HG02642 (cell line): ENCODE results near the gene ZNF485.
A peak's percentile ranks its signal among the peaks of the same experiment; 100 is the strongest.
"Not testable (repeated sequence)": the region's sequence is repeated elsewhere in the genome, so short reads cannot be mapped to it uniquely, and the experiment has no call there.

ENCODE experiments used
- ATAC-seq: cut with Tn5 transposase; IDR thresholded peaks from one replicate; pipeline ENCODE4 v1.9.1; 2021; ENCODE audit warnings: mild to moderate bottlenecking; ENCODE audit not compliant: unreplicated experiment, poor library complexity

The ZNF485 gene

GRCh38 chr10:43599333-43599732, 6.9 kb upstream of the ZNF485 start:
- no peak for ATAC-seq

GRCh38 chr10:43601576-43601975, 4.7 kb upstream of the ZNF485 start:
- ATAC-seq, result not testable (repeated sequence)

GRCh38 chr10:43605850-43606322, 352 bp upstream of the ZNF485 start:
- peak; percentile 28 for ATAC-seq

GRCh38 chr10:43607199-43607573, 948 bp downstream of the ZNF485 start:
- ATAC-seq, result no peak

- no peak for ATAC-seq
These were observed 4.4 kb downstream of the ZNF485 start for GRCh38 chr10:43610636-43611035.

- ATAC-seq, result no peak
These were observed 10.6 kb downstream of the ZNF485 start for GRCh38 chr10:43616697-43617370.

- no peak for ATAC-seq
These were observed 13.1 kb downstream of the ZNF485 start for GRCh38 chr10:43619368-43619767.

GRCh38 chr10:43622038-43622437, 15.8 kb downstream of the ZNF485 start:
- ATAC-seq, result no peak

- ATAC-seq, result no peak
These were observed 17.1 kb downstream of the ZNF485 start for GRCh38 chr10:43623351-43623750.

GRCh38 chr10:43627942-43628341, 21.7 kb downstream of the ZNF485 start:
- ATAC-seq, result no peak

GRCh38 chr10:43628956-43629355, 22.7 kb downstream of the ZNF485 start:
- no peak for ATAC-seq

- not testable (repeated sequence) for ATAC-seq
These were observed 29.6 kb downstream of the ZNF485 start for GRCh38 chr10:43635816-43636215.

GRCh38 chr10:43640603-43641002, 34.4 kb downstream of the ZNF485 start:
- ATAC-seq, result no peak

- ATAC-seq, result no peak
These were observed 38.0 kb downstream of the ZNF485 start for GRCh38 chr10:43644252-43644651.

GRCh38 chr10:43645866-43646265, 39.6 kb downstream of the ZNF485 start:
- no peak for ATAC-seq

GRCh38 chr10:43647576-43647975, 41.3 kb downstream of the ZNF485 start:
- no peak for ATAC-seq

GRCh38 chr10:43648095-43648397, 41.8 kb downstream of the ZNF485 start:
- no peak for ATAC-seq

GRCh38 chr10:43648398-43649184, 42.4 kb downstream of the ZNF485 start, which contains the start of gene ZNF32:
Gene ZNF32, minus strand, starts transcription at chr10:43648881. Its CDS starts 2,748 bp downstream, at chr10:43646133.
- peak; percentile 99 for ATAC-seq

- peak; percentile 2 for ATAC-seq
These were observed 42.9 kb downstream of the ZNF485 start for GRCh38 chr10:43649185-43649523.

GRCh38 chr10:43653746-43654145, 47.5 kb downstream of the ZNF485 start:
- ATAC-seq, result no peak

- ATAC-seq, result no peak
These were observed 49.1 kb downstream of the ZNF485 start for GRCh38 chr10:43655311-43655710.

- no peak for ATAC-seq
These were observed 52.0 kb downstream of the ZNF485 start for GRCh38 chr10:43658227-43658626.
